Measurements from ENCODE around the gene TSHZ2. TPM values are rescaled to one million over a fixed set of nuclear protein-coding genes. Genes with fewer than 3 reads are reported as not detected.

Gene TSHZ2
- total RNA-seq, 3 donors from 2014 or later (not counting 1 experiment from before 2014, with no cell fraction given) = 1.8 to 1.9 TPM; not detected in 1

GRCh38 chr20:53222416-53222815 is 250.3 kb downstream of the TSHZ2 start:
- Mint-ChIP-seq H3K9me3 (no peaks in the 10 kb centered on the region), H3K27ac (no peak overlapping the region), H3K4me1 (no peaks in the 10 kb centered on the region), H3K27me3 (ENCODE audit: low read depth in 2 of 2) (peaks cover 9 to 39% of the 10 kb centered on the region in 2 donors), H3K4me3 (no peak overlapping the region), H3K36me3 (no peaks in the 10 kb centered on the region)
- Histone ChIP-seq H3K27ac (ENCODE audit: low read length) (no peak overlapping the region), H3K9me3 (ENCODE audit: control insufficient read depth, insufficient read depth, low read length) (no peaks in the 10 kb centered on the region), H3K36me3 (ENCODE audit: control insufficient read depth, insufficient read depth, low read length) (no peaks in the 10 kb centered on the region), H3K4me3 (ENCODE audit: low read length) (no peak overlapping the region), H3K27me3 (ENCODE audit: control insufficient read depth, insufficient read depth, low read length) (no peaks in the 10 kb centered on the region), H3K4me1 (ENCODE audit: control insufficient read depth, insufficient read depth, low read length) (no peaks in the 10 kb centered on the region)
- no peak for ATAC-seq
- intact Hi-C loops (cut with micrococcal nuclease) = no loop called here
- 84% methylated on average over 4 of the region's 4 CpGs for WGBS (ENCODE audit: insufficient coverage)
- TF ChIP-seq CTCF (IDR thresholded peaks at IDR 0.05) = no peak
- DNase-seq = no peak

GRCh38 chr20:53222932-53223331 is 250.8 kb downstream of the TSHZ2 start:
- DNase-seq = no peak
- H3K9me3 Mint-ChIP-seq = no peaks in the 10 kb centered on the region
- Histone ChIP-seq H3K36me3 (ENCODE audit: control insufficient read depth, insufficient read depth, low read length) (no peaks in the 10 kb centered on the region), H3K9me3 (ENCODE audit: control insufficient read depth, insufficient read depth, low read length) (no peaks in the 10 kb centered on the region), H3K4me1 (ENCODE audit: control insufficient read depth, insufficient read depth, low read length) (no peaks in the 10 kb centered on the region), H3K27ac (ENCODE audit: low read length) (no peak overlapping the region), H3K27me3 (ENCODE audit: control insufficient read depth, insufficient read depth, low read length) (no peaks in the 10 kb centered on the region), H3K4me3 (ENCODE audit: low read length) (no peak overlapping the region)
- ATAC-seq = no peak
- WGBS (ENCODE audit: insufficient coverage) = no CpG with 5 or more reads among the region's 3 CpGs
- H3K4me1 Mint-ChIP-seq = no peaks in the 10 kb centered on the region
- intact Hi-C loops (cut with micrococcal nuclease) = no loop called here
- H3K36me3 Mint-ChIP-seq = no peaks in the 10 kb centered on the region
- TF ChIP-seq CTCF (IDR thresholded peaks at IDR 0.05) = no peak
- peaks cover 9 to 38% of the 10 kb centered on the region in 2 donors for H3K27me3 Mint-ChIP-seq (ENCODE audit: low read depth in 2 of 2)
- no peak overlapping the region for H3K4me3 Mint-ChIP-seq
- H3K27ac Mint-ChIP-seq = no peak overlapping the region

GRCh38 chr20:53223626-53224172 is 251.5 kb downstream of the TSHZ2 start:
- Mint-ChIP-seq H3K9me3 (no peaks in the 10 kb centered on the region), H3K4me1 (no peaks in the 10 kb centered on the region), H3K27me3 (ENCODE audit: low read depth in 2 of 2) (peaks cover 9 to 30% of the 10 kb centered on the region in 2 donors), H3K36me3 (no peaks in the 10 kb centered on the region), H3K4me3 (no peak overlapping the region), H3K27ac (no peak overlapping the region)
- ATAC-seq (no peak), DNase-seq (no peak)
- Histone ChIP-seq H3K27me3 (ENCODE audit: control insufficient read depth, insufficient read depth, low read length) (no peaks in the 10 kb centered on the region), H3K27ac (ENCODE audit: low read length) (no peak overlapping the region), H3K4me3 (ENCODE audit: low read length) (no peak overlapping the region), H3K4me1 (ENCODE audit: control insufficient read depth, insufficient read depth, low read length) (no peaks in the 10 kb centered on the region), H3K36me3 (ENCODE audit: control insufficient read depth, insufficient read depth, low read length) (no peaks in the 10 kb centered on the region), H3K9me3 (ENCODE audit: control insufficient read depth, insufficient read depth, low read length) (no peaks in the 10 kb centered on the region)
- 100% methylated on average over 2 of the region's 5 CpGs for WGBS (ENCODE audit: insufficient coverage)
- intact Hi-C loops (cut with micrococcal nuclease) = no loop called here
- no peak for TF ChIP-seq CTCF (IDR thresholded peaks at IDR 0.05)

- no peaks in the 10 kb centered on the region for H3K4me1 ChIP-seq (ENCODE audit: control insufficient read depth, insufficient read depth, low read length)
- H3K36me3 ChIP-seq (ENCODE audit: control insufficient read depth, insufficient read depth, low read length) = no peaks in the 10 kb centered on the region
- no peaks in the 10 kb centered on the region for H3K9me3 ChIP-seq (ENCODE audit: control insufficient read depth, insufficient read depth, low read length)
- intact Hi-C loops (cut with micrococcal nuclease) = no loop called here
- Mint-ChIP-seq H3K4me3 (no peak overlapping the region), H3K4me1 (no peaks in the 10 kb centered on the region), H3K27ac (no peak overlapping the region), H3K27me3 (ENCODE audit: low read depth in 2 of 2) (peaks cover 14 to 33% of the 10 kb centered on the region in 2 donors), H3K9me3 (no peaks in the 10 kb centered on the region), H3K36me3 (no peaks in the 10 kb centered on the region)
- H3K27me3 ChIP-seq (ENCODE audit: control insufficient read depth, insufficient read depth, low read length) = no peaks in the 10 kb centered on the region
- no peak for TF ChIP-seq CTCF (IDR thresholded peaks at IDR 0.05)
- ATAC-seq (no peak), DNase-seq (no peak)
- no peak overlapping the region for H3K27ac ChIP-seq (ENCODE audit: low read length)
- 100% methylated on average over 1 of the region's 1 CpG for WGBS (ENCODE audit: insufficient coverage)
- no peak overlapping the region for H3K4me3 ChIP-seq (ENCODE audit: low read length)
Measured at GRCh38 chr20:53224851-53225250, 252.7 kb downstream of the TSHZ2 start.
